Caco-2 (cell line): Measurements from ENCODE around the gene ARHGEF28. TPM values are rescaled to one million over a fixed set of nuclear protein-coding genes. Genes with fewer than 3 reads are reported as not detected.

ENCODE experiments used
- BruUV-seq: library from RNA; stranded (reverse); fragments of 400-500 nt; replicated peaks from 2 replicates; lab custom pipeline; 2021; lab: Mats Ljungman, UMichigan
- CTCF ChIA-PET: fragments of 300-600 bp; sonication (Branson Sonifier 250); formaldehyde crosslinking; loops from one replicate; lab custom pipeline; 2022; ENCODE audit warnings: antibody characterized with exemption; lab: Charles Lee
- POLR2A ChIA-PET: fragments of 300-600 bp; sonication (Branson Sonifier 250); formaldehyde crosslinking; loops from one replicate; lab custom pipeline; 2022; ENCODE audit warnings: antibody characterized with exemption; lab: Charles Lee
- DNase-seq, 2 experiments: peaks; one replicate each; pipeline versions ENCODE4 v3.0.0 to v3.0.0-alpha.2; 2020 to 2022
- H3K27me3 ChIP-seq: replicated peaks from 2 replicates; pipeline ENCODE4 v1.6.0; 2011; ENCODE audit warnings: low read length; ENCODE audit not compliant: control insufficient read depth, insufficient read depth
- H3K36me3 ChIP-seq: 2 replicates; pipeline ENCODE4 v1.5.1; 2011; ENCODE audit warnings: low read length; ENCODE audit not compliant: control insufficient read depth, insufficient read depth
- H3K4me1 ChIP-seq: fragments of 250-450 bp; sonication (Bioruptor Pico); 2 replicates; pipeline ENCODE4 v1.5.1; 2020; ENCODE audit warnings: mild to moderate bottlenecking
- H3K4me3 ChIP-seq: 2 replicates; pipeline ENCODE4 v1.5.1; 2011; ENCODE audit warnings: low read depth, mild to moderate bottlenecking, control low read depth, low read length
- H3K9me3 ChIP-seq: fragments of 250-450 bp; sonication (Bioruptor Pico); 2 replicates; pipeline ENCODE4 v1.5.1; 2020; ENCODE audit warnings: mild to moderate bottlenecking, moderate library complexity
- H3K27ac Mint-ChIP-seq: one replicate; pipeline ENCODE4 v1.8.0; 2022; ENCODE audit warnings: mixed read lengths; ENCODE audit not compliant: unreplicated experiment
- H3K27me3 Mint-ChIP-seq: one replicate; pipeline ENCODE4 v1.8.0; 2022; ENCODE audit warnings: mixed read lengths; ENCODE audit not compliant: insufficient read depth, unreplicated experiment
- H3K36me3 Mint-ChIP-seq: one replicate; pipeline ENCODE4 v1.8.0; 2022; ENCODE audit warnings: mild to moderate bottlenecking, mixed read lengths; ENCODE audit not compliant: insufficient read depth, unreplicated experiment
- H3K4me1 Mint-ChIP-seq: one replicate; pipeline ENCODE4 v1.8.0; 2022; ENCODE audit warnings: low read depth, mixed read lengths; ENCODE audit not compliant: unreplicated experiment
- H3K4me3 Mint-ChIP-seq: one replicate; pipeline ENCODE4 v1.8.0; 2022; ENCODE audit warnings: mild to moderate bottlenecking, moderate library complexity, mixed read lengths; ENCODE audit not compliant: unreplicated experiment
- H3K9me3 Mint-ChIP-seq: one replicate; pipeline ENCODE4 v1.8.0; 2022; ENCODE audit warnings: mixed read lengths; ENCODE audit not compliant: unreplicated experiment
- CTCF ChIP-seq, 2 experiments: fragments of 200-600 bp in 1 of 2; IDR thresholded peaks; 1 replicate in 1 of 2; 2 replicates in 1 of 2; pipeline versions ENCODE4 v1.5.1 to v1.8.0; 2011 to 2022; ENCODE audit warnings: antibody characterized with exemption in 1 of 2, control low read depth in 1 of 2, inconsistent platforms in 1 of 2, low read depth in 1 of 2, low read length in 1 of 2, mild to moderate bottlenecking in 1 of 2, moderate library complexity in 1 of 2; ENCODE audit not compliant: insufficient read depth in 1 of 2, severe bottlenecking in 1 of 2, unreplicated experiment in 1 of 2
- intact Hi-C: fragments of 100-400 bp; cut with micrococcal nuclease; formaldehyde crosslinking; loops from one replicate; pipeline ENCODE4 v1.10.0; 2022; ENCODE audit not compliant: unreplicated experiment
- total RNA-seq: library from RNA; stranded (reverse); gene quantifications from 2 replicates; pipeline ENCODE4 v1.2.3, GENCODE V29; 2022

Gene ARHGEF28
- total RNA-seq, 1 experiment from 2014 or later, result 4.6 TPM

- Histone ChIP-seq H3K36me3 (no peaks in the 10 kb centered on the region), H3K4me1 (peaks cover 4% of the 10 kb centered on the region), H3K4me3 (no peak overlapping the region), H3K9me3 (no peaks in the 10 kb centered on the region), H3K27me3 (no peaks in the 10 kb centered on the region; the same call in 1 of the 2 replicates)
- Mint-ChIP-seq H3K27ac (no peak overlapping the region), H3K4me1 (peaks cover 4% of the 10 kb centered on the region), H3K27me3 (no peaks in the 10 kb centered on the region), H3K36me3 (no peaks in the 10 kb centered on the region), H3K9me3 (no peaks in the 10 kb centered on the region), H3K4me3 (no peak overlapping the region)
- no TSS peak for BruUV-seq
- no peak for DNase-seq
- POLR2A ChIA-PET, result no interaction called here
- CTCF ChIA-PET, result no interaction called here
- intact Hi-C loops, result no loop called here
- TF ChIP-seq CTCF (IDR thresholded peaks at IDR 0.05; ENCODE audit: insufficient read depth in 1 of 2, low read depth in 1 of 2, low read length in 1 of 2, severe bottlenecking in 1 of 2, unreplicated experiment in 1 of 2), result no peak
These were observed 175.7 kb downstream of the ARHGEF28 start for GRCh38 chr5:73801686-73802085.

- no peaks in the 10 kb centered on the region for H3K36me3 ChIP-seq
- H3K4me1 ChIP-seq, result no peaks in the 10 kb centered on the region
- no peak for TF ChIP-seq CTCF (IDR thresholded peaks at IDR 0.05; ENCODE audit: insufficient read depth in 1 of 2, low read depth in 1 of 2, low read length in 1 of 2, severe bottlenecking in 1 of 2, unreplicated experiment in 1 of 2)
- Mint-ChIP-seq H3K9me3 (no peaks in the 10 kb centered on the region), H3K27ac (no peak overlapping the region), H3K27me3 (no peaks in the 10 kb centered on the region), H3K4me3 (no peak overlapping the region), H3K4me1 (no peaks in the 10 kb centered on the region), H3K36me3 (no peaks in the 10 kb centered on the region)
- H3K4me3 ChIP-seq, result no peak overlapping the region
- intact Hi-C loops, result no loop called here
- ChIA-PET POLR2A (no interaction called here), CTCF (no interaction called here)
- H3K9me3 ChIP-seq, result no peaks in the 10 kb centered on the region
- no TSS peak for BruUV-seq
- no peaks in the 10 kb centered on the region for H3K27me3 ChIP-seq
- no peak for DNase-seq
These were observed 179.5 kb downstream of the ARHGEF28 start for GRCh38 chr5:73805449-73805848.

GRCh38 chr5:73808911-73809310 lies 182.9 kb downstream of the ARHGEF28 start:
- H3K4me3 ChIP-seq, result no peak overlapping the region
- POLR2A ChIA-PET, result no interaction called here
- peaks cover 5% of the 10 kb centered on the region for H3K4me1 Mint-ChIP-seq
- H3K36me3 ChIP-seq, result no peaks in the 10 kb centered on the region
- no peaks in the 10 kb centered on the region for H3K9me3 ChIP-seq
- no peak for TF ChIP-seq CTCF (IDR thresholded peaks at IDR 0.05; ENCODE audit: insufficient read depth in 1 of 2, low read depth in 1 of 2, low read length in 1 of 2, severe bottlenecking in 1 of 2, unreplicated experiment in 1 of 2)
- CTCF ChIA-PET, result no interaction called here
- no peaks in the 10 kb centered on the region for H3K27me3 Mint-ChIP-seq
- intact Hi-C loops, result no loop called here
- no peak overlapping the region for H3K4me3 Mint-ChIP-seq
- no peak for DNase-seq
- H3K27ac Mint-ChIP-seq, result no peak overlapping the region
- peaks cover 6% of the 10 kb centered on the region for H3K4me1 ChIP-seq
- no peaks in the 10 kb centered on the region for H3K27me3 ChIP-seq
- H3K36me3 Mint-ChIP-seq, result no peaks in the 10 kb centered on the region
- H3K9me3 Mint-ChIP-seq, result no peaks in the 10 kb centered on the region
- BruUV-seq, result no TSS peak
